Loucy (cell line): Measurements from ENCODE around the gene UBIAD1.

ENCODE experiments used
- CTCF ChIP-seq: fragments of 200-600 bp; sonication (generic); conservative IDR thresholded peaks from 2 replicates; pipeline ENCODE4 v1.5.1; 2014; ENCODE audit warnings: mild to moderate bottlenecking, antibody characterized with exemption, low read length
- EZH2phosphoT487 ChIP-seq: fragments of 200-600 bp; IDR thresholded peaks from 2 replicates; pipeline ENCODE4 v1.6.1; 2018; ENCODE audit warnings: antibody characterized with exemption, mild to moderate bottlenecking, moderate library complexity, borderline replicate concordance

DNA sequence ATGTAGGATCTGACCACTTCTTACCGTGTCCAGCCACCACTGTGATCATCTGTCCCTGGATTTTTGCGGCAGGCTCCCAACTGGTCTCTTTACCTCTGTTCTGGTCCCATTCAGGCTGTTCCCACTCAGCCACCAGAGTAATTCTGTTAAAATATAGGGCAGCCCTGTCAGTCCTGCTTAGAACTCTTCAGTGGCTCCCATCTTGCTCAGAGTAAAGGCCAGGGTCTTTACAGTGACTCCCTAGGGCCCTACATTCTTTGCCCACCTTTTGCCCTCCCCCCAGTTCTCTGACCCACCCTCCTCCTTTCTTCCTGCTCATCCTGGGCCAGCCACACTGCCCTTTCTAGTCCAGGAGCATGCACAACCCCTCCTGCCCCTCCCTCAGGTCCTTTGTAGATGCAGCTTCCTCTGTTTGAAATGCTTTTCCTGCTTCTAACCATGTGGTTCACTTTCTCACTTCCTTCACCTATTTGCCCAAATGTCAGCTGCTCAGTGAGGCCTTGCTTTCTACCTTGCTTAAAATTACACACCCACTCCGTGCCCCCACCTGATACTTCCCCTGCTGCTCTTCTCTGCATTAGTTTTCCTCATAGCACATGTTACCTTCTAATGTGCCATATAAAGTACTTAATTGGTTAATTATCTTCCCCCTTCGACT, 7.8 kb downstream of the UBIAD1 start:
- no peak for TF ChIP-seq CTCF
- no peak for TF ChIP-seq EZH2phosphoT487
